ENCODE measurements around the gene REPS2. TPM values are rescaled to one million over a fixed set of nuclear protein-coding genes. Genes with fewer than 3 reads are reported as not detected.

The REPS2 gene
- total RNA-seq, 1 donor from 2014 or later = 1.3 TPM

DNA sequence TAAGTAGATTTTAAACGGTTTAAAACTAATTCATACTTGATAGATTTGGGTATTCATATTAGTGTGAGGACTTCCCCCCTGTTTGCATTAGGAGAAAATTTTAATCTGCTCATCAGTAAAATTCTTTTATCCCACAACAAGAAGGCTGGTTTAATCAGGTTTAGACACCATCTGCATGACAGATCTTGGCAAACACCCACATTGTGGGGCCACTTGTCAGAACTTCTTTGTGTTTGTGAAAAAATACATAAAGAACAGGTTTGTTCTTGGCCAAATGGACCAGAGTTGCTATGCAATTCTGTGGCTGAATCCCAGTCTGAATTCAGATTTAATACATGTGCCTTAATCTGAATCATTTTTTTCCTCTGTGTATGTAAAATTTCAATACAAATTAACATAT is 121.1 kb downstream of the REPS2 start:
- TF ChIP-seq, protein P1, sequence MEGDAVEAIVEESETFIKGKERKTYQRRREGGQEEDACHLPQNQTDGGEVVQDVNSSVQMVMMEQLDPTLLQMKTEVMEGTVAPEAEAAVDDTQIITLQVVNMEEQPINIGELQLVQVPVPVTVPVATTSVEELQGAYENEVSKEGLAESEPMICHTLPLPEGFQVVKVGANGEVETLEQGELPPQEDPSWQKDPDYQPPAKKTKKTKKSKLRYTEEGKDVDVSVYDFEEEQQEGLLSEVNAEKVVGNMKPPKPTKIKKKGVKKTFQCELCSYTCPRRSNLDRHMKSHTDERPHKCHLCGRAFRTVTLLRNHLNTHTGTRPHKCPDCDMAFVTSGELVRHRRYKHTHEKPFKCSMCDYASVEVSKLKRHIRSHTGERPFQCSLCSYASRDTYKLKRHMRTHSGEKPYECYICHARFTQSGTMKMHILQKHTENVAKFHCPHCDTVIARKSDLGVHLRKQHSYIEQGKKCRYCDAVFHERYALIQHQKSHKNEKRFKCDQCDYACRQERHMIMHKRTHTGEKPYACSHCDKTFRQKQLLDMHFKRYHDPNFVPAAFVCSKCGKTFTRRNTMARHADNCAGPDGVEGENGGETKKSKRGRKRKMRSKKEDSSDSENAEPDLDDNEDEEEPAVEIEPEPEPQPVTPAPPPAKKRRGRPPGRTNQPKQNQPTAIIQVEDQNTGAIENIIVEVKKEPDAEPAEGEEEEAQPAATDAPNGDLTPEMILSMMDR (IDR thresholded peaks at IDR 0.05; ENCODE audit: insufficient read depth, low read length, poor library complexity, severe bottlenecking) = no peak

DNA sequence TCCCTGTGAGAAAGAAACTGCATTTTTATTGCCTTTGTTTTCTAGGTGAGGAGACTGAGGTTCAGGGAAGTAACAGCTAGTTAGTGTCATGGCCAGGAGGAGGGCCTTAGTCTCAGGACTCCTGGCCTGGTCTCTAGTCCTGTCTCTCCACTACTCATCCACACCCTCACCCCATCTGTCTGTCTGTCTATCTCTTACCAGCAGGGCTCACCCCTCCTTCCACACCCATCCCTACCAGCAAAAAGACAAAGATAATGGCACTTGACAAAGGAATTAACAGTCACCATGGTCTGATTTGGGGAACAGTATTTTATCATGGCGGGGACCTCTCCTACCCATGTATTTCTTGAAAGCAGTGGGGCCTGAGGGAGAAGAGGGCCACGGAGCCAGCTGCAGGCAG is 125.8 kb downstream of the REPS2 start:
- no peaks in the 10 kb centered on the region for H3K36me3 ChIP-seq (ENCODE audit: control insufficient read depth, insufficient read depth, low read length)
- TF ChIP-seq, protein P1 (IDR thresholded peaks at IDR 0.05; ENCODE audit: insufficient read depth, low read length, poor library complexity, severe bottlenecking) = no peak
- no peak for DNase-seq (ENCODE audit: low read depth)
- peaks cover 3% of the 10 kb centered on the region for H3K27me3 ChIP-seq (ENCODE audit: control insufficient read depth, insufficient read depth, low read length)
- H3K4me3 ChIP-seq (ENCODE audit: low read depth, low read length) = no peak overlapping the region

More for the DNA sequence above, 121.1 kb downstream of the REPS2 start:
- H3K36me3 ChIP-seq (ENCODE audit: control insufficient read depth, insufficient read depth, low read length) = no peaks in the 10 kb centered on the region
- DNase-seq (ENCODE audit: low read depth) = no peak
- H3K27me3 ChIP-seq (ENCODE audit: control insufficient read depth, insufficient read depth, low read length) = peaks cover 3% of the 10 kb centered on the region
- no peak overlapping the region for H3K4me3 ChIP-seq (ENCODE audit: low read depth, low read length)

DNA sequence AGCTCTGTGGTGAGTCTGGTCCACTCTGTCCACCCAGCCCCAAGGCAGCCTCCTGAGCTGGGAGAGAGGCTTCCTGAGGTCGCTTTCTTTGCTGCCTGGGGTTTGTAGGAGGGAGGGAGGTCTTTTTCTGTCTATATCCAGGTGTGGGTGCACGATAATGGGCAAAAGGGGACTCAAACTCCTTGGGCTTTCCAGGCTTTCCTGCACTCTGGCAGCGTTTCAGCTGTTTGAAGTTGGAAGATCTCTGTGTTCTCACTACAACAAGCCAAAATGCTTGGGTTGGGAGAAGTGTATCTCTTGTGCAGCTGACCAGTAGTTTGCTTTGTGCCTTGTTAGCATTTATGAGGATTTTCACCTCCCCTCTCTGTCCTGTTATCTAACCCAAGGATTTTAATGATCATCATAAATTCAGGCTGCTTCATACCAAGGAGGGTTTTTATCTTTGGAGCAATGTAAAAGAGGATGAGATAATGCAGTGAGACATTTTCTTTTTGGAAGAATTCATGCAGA is 126.3 kb downstream of the REPS2 start:
- no peak overlapping the region for H3K4me3 ChIP-seq (ENCODE audit: low read depth, low read length)
- no peak for DNase-seq (ENCODE audit: low read depth)
- H3K36me3 ChIP-seq (ENCODE audit: control insufficient read depth, insufficient read depth, low read length) = no peaks in the 10 kb centered on the region
- TF ChIP-seq, protein P1 (IDR thresholded peaks at IDR 0.05; ENCODE audit: insufficient read depth, low read length, poor library complexity, severe bottlenecking) = no peak
- H3K27me3 ChIP-seq (ENCODE audit: control insufficient read depth, insufficient read depth, low read length) = peaks cover 3% of the 10 kb centered on the region

DNA sequence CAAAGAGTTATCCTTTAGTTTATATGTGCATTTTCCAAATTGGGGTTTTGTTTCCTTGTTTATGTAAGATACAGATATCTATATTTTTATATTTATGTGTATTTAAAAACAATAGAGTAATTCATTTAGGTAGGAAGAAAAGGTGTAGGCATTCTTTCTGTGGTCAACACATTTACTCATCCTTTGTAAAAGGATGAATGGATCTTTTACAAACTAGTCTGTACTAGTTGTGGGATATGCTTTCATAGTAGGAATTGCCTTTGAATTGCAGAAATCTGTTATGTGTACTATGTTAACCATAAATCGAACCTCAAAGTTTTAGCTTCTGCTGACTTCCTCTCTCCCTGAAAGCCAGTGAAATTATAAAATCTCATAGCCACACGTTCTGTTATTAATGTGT is 128.5 kb downstream of the REPS2 start:
- no peak for DNase-seq (ENCODE audit: low read depth)

DNA sequence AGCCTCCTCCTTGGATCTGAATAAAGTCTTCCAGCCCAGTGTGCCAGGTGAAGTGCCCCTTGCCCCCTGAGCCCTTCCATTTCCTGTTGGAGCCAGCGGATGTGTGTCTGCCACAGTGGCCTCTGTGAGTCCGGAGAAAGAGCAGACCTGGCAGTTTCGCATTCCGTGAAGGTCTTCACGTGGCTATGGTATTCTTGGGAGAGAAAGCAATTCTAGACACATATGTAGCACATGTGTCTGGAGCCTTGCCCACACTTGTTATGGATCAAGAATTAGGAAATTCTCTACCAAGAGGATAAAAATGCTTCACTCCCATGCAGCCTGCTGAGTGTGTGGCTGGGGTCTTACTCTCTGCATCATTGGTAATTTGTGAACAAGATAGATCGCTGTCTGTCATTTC is 130.9 kb downstream of the REPS2 start:
- TF ChIP-seq, protein P1 (IDR thresholded peaks at IDR 0.05; ENCODE audit: insufficient read depth, low read length, poor library complexity, severe bottlenecking) = no peak
- DNase-seq (ENCODE audit: low read depth) = no peak
- peaks cover under 1% of the 10 kb centered on the region for H3K27me3 ChIP-seq (ENCODE audit: control insufficient read depth, insufficient read depth, low read length)
- H3K36me3 ChIP-seq (ENCODE audit: control insufficient read depth, insufficient read depth, low read length) = no peaks in the 10 kb centered on the region
- no peak overlapping the region for H3K4me3 ChIP-seq (ENCODE audit: low read depth, low read length)

More for the DNA sequence above, 128.5 kb downstream of the REPS2 start:
- TF ChIP-seq, protein P1 (IDR thresholded peaks at IDR 0.05; ENCODE audit: insufficient read depth, low read length, poor library complexity, severe bottlenecking) = no peak
- peaks cover 3% of the 10 kb centered on the region for H3K27me3 ChIP-seq (ENCODE audit: control insufficient read depth, insufficient read depth, low read length)
- H3K4me3 ChIP-seq (ENCODE audit: low read depth, low read length) = no peak overlapping the region
- H3K36me3 ChIP-seq (ENCODE audit: control insufficient read depth, insufficient read depth, low read length) = no peaks in the 10 kb centered on the region

DNA sequence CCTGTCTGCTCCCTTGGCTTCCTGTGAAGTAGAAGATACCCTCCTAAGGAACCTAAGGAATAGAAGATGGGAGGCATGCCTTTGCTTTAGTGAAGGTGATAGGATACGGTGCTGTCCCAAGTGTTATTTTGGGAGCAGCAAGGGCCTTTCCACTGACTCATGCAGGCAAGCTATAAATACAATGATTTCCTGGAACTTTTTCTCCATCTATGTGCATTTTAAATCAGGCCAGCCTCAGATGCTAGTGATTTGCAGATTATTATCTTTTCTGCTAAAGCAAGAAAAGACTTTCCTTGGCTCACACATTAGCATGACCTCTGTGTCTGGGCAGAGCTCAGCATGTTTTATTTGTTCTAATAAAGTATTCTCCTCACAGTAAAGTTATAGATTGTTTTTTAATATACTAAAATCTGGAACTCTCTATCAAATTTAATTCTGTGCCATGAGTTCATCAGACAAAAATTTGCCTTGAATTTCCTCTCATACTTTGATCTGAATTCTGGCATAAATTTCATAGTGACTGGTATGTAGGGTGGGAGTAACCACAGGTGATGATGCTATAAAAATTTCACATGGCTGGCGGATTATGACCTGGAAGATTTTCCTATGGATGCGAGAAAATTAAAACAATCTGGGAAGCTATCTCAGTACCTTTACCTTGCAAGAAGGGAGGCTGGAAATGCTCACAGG is 131.7 kb downstream of the REPS2 start:
- H3K36me3 ChIP-seq (ENCODE audit: control insufficient read depth, insufficient read depth, low read length) = no peaks in the 10 kb centered on the region
- no peaks in the 10 kb centered on the region for H3K27me3 ChIP-seq (ENCODE audit: control insufficient read depth, insufficient read depth, low read length)
- peak; percentile 10 for DNase-seq (ENCODE audit: low read depth)
- TF ChIP-seq, protein P1 (IDR thresholded peaks at IDR 0.05; ENCODE audit: insufficient read depth, low read length, poor library complexity, severe bottlenecking) = no peak
- no peak overlapping the region for H3K4me3 ChIP-seq (ENCODE audit: low read depth, low read length)

Data from kidney epithelial cell (primary cell).